ENCODE data around the gene HRCT1. TPM values are rescaled to one million over a fixed set of nuclear protein-coding genes. Genes with fewer than 3 reads are reported as not detected.

HRCT1 gene
- polyA plus RNA-seq, 3 donors = not detected

DNA sequence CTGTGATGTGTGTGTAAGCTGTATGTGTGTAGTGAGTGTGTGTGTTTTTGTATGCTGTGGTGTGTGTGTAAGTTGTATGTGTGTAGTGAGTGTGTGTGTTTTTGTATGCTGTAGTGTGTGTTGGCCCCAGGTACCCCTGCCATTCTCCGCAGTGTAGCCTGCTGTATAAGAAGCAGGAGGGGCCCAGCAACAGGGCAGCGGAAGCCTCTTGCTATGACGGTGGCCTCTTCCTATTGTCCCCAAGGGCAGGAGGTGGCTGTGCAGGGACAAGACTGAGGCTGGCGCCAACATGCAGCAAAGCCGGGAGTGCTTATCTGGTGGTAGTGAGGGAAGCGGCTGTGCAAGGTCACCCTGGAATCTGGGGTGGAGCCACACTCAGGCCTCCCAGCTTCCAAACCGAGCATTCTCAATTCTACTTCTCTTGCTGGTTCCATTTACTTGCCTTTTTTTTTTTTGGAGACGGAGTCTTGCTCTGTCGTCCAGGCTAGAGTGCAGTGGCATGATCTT, 8.4 kb downstream of the HRCT1 start:
- H3K4me2 ChIP-seq (replicated peaks; ENCODE audit: extremely low read depth, low read length, poor library complexity, severe bottlenecking) = no peak overlapping the region
- Mint-ChIP-seq H3K27ac (no peak overlapping the region), H3K4me3 (no peak overlapping the region), H3K4me1 (peaks cover 10% of the 10 kb centered on the region), H3K9me3 (no peaks in the 10 kb centered on the region), H3K27me3 (ENCODE audit: low read depth in 3 of 3) (peaks cover 0 to 2% (median 0%) of the 10 kb centered on the region in 3 donors), H3K36me3 (no peaks in the 10 kb centered on the region)
- no peak for DNase-seq
- intact Hi-C loops (cut with micrococcal nuclease) = loop anchor here in 1 of 2 donors (10.0 kb wide), 1 partner anchor 60 kb away; no protein-coding TSS in a partner anchor
- no peak overlapping the region for H3K9ac ChIP-seq (ENCODE audit: insufficient read depth, low read length, poor library complexity, severe bottlenecking)
- H3K9me3 ChIP-seq (replicated peaks in 1 of 2; ENCODE audit: control insufficient read depth in 1 of 2, insufficient read depth in 1 of 2, low read length in 2 of 2) = no peaks in the 10 kb centered on the region
- no peak overlapping the region for H2AFZ ChIP-seq (ENCODE audit: insufficient read depth, low read depth, low read length, poor library complexity, severe bottlenecking)
- H3K4me1 ChIP-seq (ENCODE audit: control insufficient read depth in 1 of 2, insufficient read depth in 2 of 2, low read length in 2 of 2) = peaks cover 8 to 10% of the 10 kb centered on the region in 2 donors
- no peaks in the 10 kb centered on the region for H3K79me2 ChIP-seq (ENCODE audit: insufficient read depth, low read length)
- no peaks in the 10 kb centered on the region for H4K20me1 ChIP-seq (ENCODE audit: insufficient read depth, low read length)
- H3K4me3 ChIP-seq (replicated peaks in 1 of 3; ENCODE audit: low read depth in 2 of 3, low read length in 3 of 3) = no peak overlapping the region
- TF ChIP-seq CTCF (IDR thresholded peaks at IDR 0.05) = no peak
- H3K27me3 ChIP-seq (ENCODE audit: control insufficient read depth in 2 of 2, insufficient read depth in 2 of 2, low read length in 2 of 2) = no peaks in the 10 kb centered on the region
- no peaks in the 10 kb centered on the region for H3K36me3 ChIP-seq (replicated peaks in 1 of 2; ENCODE audit: control insufficient read depth in 1 of 2, insufficient read depth in 2 of 2, low read length in 2 of 2)
- H3K27ac ChIP-seq (ENCODE audit: low read depth in 1 of 2, low read length in 2 of 2) = no peak overlapping the region
- 47% methylated on average over 5 of the region's 9 CpGs for WGBS (ENCODE audit: insufficient coverage)

- 95% methylated on average over 13 of the region's 16 CpGs for WGBS (ENCODE audit: insufficient coverage)
- Histone ChIP-seq H3K9ac (ENCODE audit: insufficient read depth, low read length, poor library complexity, severe bottlenecking) (no peak overlapping the region), H3K4me1 (ENCODE audit: control insufficient read depth in 1 of 2, insufficient read depth in 2 of 2, low read length in 2 of 2) (peaks cover 15 to 16% of the 10 kb centered on the region in 2 donors)
These were observed 9.8 kb downstream of the HRCT1 start for GRCh38 chr9:35915681-35916294.

More at GRCh38 chr9:35915681-35916294, 9.8 kb downstream of the HRCT1 start:
- no peaks in the 10 kb centered on the region for H3K36me3 Mint-ChIP-seq
- H3K9me3 Mint-ChIP-seq = no peaks in the 10 kb centered on the region
- no peak overlapping the region for H3K27ac Mint-ChIP-seq
- H3K4me3 Mint-ChIP-seq = no peak overlapping the region
- Histone ChIP-seq H3K27ac (ENCODE audit: low read depth in 1 of 2, low read length in 2 of 2) (no peak overlapping the region), H3K4me3 (replicated peaks in 1 of 3; ENCODE audit: low read depth in 2 of 3, low read length in 3 of 3) (no peak overlapping the region), H3K9me3 (replicated peaks in 1 of 2; ENCODE audit: control insufficient read depth in 1 of 2, insufficient read depth in 1 of 2, low read length in 2 of 2) (no peaks in the 10 kb centered on the region), H3K79me2 (ENCODE audit: insufficient read depth, low read length) (no peaks in the 10 kb centered on the region), H3K4me2 (replicated peaks; ENCODE audit: extremely low read depth, low read length, poor library complexity, severe bottlenecking) (no peak overlapping the region), H3K27me3 (ENCODE audit: control insufficient read depth in 2 of 2, insufficient read depth in 2 of 2, low read length in 2 of 2) (no peaks in the 10 kb centered on the region), H2AFZ (ENCODE audit: insufficient read depth, low read depth, low read length, poor library complexity, severe bottlenecking) (no peak overlapping the region), H3K36me3 (replicated peaks in 1 of 2; ENCODE audit: control insufficient read depth in 1 of 2, insufficient read depth in 2 of 2, low read length in 2 of 2) (no peaks in the 10 kb centered on the region), H4K20me1 (ENCODE audit: insufficient read depth, low read length) (no peaks in the 10 kb centered on the region)
- no peak for TF ChIP-seq CTCF (IDR thresholded peaks at IDR 0.05)
- no peak for DNase-seq
- H3K27me3 Mint-ChIP-seq (ENCODE audit: low read depth in 3 of 3) = no peaks in the 10 kb centered on the region
- intact Hi-C loops (cut with micrococcal nuclease) = loop anchor here in 1 of 2 donors (10.0 kb wide), 1 partner anchor 61 kb away; no protein-coding TSS in a partner anchor
- H3K4me1 Mint-ChIP-seq = peaks cover 14% of the 10 kb centered on the region

All from CD14-positive monocyte (primary cell).